Mesenteric fat pad (tissue), 1 donor: ENCODE data around the gene SAMD11. TPM values are rescaled to one million over a fixed set of nuclear protein-coding genes. Genes with fewer than 3 reads are reported as not detected.

ENCODE experiments used
- DNase-seq: peaks from one replicate; pipeline ENCODE4 v3.0.0-alpha.2; 2020; ENCODE audit warnings: low spot score
- total RNA-seq: library from RNA; stranded (reverse); fragmentation: NEBNext Ultra II Directional; extraction: Animal tissue kit (Norgen Biotek cat#: 25700); gene quantifications from one replicate; pipeline ENCODE4 v1.2.1, GENCODE V29; 2021
- donor health status: DM: yes; HTN: yes; CAD: no.

Gene SAMD11
- total RNA-seq, 1 donor from 2014 or later: 2.8 TPM

- DNase-seq: no peak
Measured at GRCh38 chr1:993379-993995, 69.8 kb downstream of the SAMD11 start.

Other genes with a start within 250 kb of the SAMD11 start
- gene OR4F16, start 237.3 kb upstream of the SAMD11 start, total RNA-seq: not detected
- 49.8 TPM for gene NOC2L, start 35.3 kb downstream of the SAMD11 start, total RNA-seq
- gene KLHL17, start 36.7 kb downstream of the SAMD11 start, total RNA-seq: 8.8 TPM
- 0.39 TPM for gene PLEKHN1, start 42.6 kb downstream of the SAMD11 start, total RNA-seq
- gene PERM1, start 58.2 kb downstream of the SAMD11 start, total RNA-seq: not detected
- 25.5 TPM for gene HES4, start 76.2 kb downstream of the SAMD11 start, total RNA-seq
- gene ISG15, start 89.6 kb downstream of the SAMD11 start, total RNA-seq: 47.0 TPM
- gene AGRN, start 96.2 kb downstream of the SAMD11 start, total RNA-seq: 17.6 TPM
- not detected for gene RNF223, start 150.4 kb downstream of the SAMD11 start, total RNA-seq
- gene C1orf159, start 192.2 kb downstream of the SAMD11 start, total RNA-seq: 9.0 TPM
- gene TTLL10, start 250.0 kb downstream of the SAMD11 start, total RNA-seq: 1.4 TPM